A172 (cell line): ENCODE results near the gene ELP5. TPM values are rescaled to one million over a fixed set of nuclear protein-coding genes. Genes with fewer than 3 reads are reported as not detected.

Experiments
- DNase-seq: peaks from one replicate; pipeline ENCODE4 v3.0.0-alpha.2; 2015; ENCODE audit warnings: low spot score
- total RNA-seq: library from RNA; depleted of rRNA; stranded (reverse); fragments of >200 nt; shearing (Covaris generic); gene quantifications from 2 replicates; pipeline ENCODE4 v1.2.3, GENCODE V29; 2014; rRNA removed

Gene ELP5, protein sequence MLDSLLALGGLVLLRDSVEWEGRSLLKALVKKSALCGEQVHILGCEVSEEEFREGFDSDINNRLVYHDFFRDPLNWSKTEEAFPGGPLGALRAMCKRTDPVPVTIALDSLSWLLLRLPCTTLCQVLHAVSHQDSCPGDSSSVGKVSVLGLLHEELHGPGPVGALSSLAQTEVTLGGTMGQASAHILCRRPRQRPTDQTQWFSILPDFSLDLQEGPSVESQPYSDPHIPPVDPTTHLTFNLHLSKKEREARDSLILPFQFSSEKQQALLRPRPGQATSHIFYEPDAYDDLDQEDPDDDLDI
- total RNA-seq = 102 and 104 TPM in 2 replicates

DNA sequence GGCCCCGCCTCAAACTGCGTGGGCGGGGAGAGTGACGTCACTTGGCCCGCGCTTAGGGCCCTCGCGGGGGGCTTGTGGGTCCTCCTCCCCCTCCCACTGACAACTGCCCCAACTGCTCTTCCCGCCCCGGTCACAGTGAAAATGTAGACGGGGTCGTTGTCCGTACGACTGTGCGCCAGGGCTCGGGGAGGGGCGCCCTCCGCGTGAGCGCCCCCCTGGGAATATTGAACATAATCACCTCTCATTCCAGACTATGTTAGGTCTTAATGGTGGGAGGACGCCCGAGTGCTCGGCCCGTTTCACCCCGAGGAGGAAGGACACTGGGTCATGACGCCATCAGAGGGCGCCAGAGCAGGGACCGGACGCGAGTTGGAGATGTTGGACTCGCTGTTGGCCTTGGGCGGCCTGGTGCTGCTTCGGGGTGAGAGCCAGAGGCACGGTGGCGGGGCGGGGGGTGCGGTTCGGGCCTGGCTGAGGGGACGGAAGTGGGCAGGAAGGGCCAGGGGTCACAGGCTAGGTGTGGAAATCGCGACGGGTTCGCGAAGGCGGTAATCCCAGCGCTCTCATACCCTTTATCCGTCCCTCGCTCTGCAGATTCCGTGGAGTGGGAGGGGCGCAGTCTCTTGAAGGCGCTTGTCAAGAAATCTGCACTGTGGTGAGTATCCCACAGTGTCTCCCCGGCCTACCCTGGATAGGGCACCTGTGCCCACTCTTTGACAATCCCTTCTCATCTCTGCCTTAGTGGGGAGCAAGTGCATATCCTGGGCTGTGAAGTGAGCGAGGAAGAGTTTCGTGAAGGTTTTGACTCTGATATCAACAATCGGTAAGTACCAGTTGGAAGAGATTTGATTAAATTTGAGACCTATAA is at the start of gene ELP5:
Gene ELP5 (plus strand): TSS at position 40 of the 868 bp plus-strand sequence. CDS start 336 bp downstream, at position 376.
- DNase-seq = peak; percentile 92

DNA sequence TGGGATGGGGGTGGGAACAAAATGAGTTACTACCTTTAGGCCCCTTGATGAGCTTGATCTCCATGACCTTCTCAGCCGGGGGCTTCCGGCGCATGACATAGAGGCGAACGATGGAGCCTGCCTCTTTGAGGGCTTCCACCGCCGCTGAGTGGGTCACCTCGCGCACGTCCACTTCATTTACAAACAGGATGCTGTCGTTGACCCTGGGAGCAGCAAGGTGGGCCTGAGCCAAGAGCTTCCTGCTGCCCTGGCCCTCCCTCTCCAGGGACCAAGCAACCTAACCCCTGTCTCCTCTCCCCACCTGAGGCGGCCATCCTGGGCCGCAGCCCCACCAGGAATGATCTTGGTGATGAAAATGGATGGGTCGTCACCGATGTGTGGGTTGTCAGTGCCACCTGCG is 48.6 kb upstream of the ELP5 start:
- DNase-seq = no peak

DNA sequence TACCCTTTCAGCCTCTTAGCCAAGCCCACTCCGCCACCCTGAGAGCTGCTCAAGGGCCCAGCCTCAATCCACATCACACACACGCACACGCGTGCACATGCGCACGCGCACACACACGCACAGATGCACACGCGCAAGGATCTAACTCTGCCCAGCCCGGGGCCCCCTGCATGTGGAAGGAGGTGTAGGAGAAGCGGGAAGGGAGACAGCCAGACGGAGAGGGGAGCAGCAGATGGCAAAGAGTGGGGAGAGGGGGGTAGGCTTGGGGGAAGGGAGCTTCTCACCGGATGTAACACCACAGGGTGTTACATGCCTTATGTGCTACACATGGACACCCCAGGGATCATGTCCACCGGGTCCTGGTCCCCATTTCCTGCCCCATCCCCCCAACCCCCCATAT is 47.7 kb upstream of the ELP5 start:
- DNase-seq = no peak

DNA sequence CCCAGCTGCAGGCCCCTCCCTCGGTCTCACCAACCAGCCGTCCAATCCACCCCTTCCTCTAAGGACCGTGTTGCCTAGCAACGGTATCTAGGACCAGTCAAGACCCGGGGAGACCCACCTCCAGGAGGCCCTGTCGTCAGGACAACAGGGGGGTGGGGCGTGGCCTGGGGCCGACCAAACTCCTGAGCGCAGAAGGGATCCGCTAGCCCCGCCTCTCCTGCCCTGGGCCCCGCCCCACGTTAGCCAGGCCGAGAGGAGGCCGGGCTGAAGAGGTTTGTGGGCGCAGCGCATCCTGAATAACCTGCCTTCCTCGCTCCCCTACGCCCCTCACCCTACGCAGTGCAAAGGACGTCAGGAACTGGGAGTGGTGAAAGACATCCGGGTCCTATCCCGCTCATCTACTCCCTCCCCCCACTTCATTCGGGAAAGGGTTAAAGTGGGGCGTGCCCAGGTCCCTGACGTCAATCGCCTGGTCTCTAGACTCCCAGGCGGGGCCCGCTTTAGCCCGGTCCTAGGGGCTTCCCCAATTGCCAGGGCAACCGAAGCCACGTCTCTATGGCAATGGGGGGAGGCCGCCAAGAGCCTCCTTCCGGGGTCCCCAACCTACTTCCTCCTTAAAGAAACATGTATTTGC is 47.1 kb upstream of the ELP5 start:
- DNase-seq = no peak

DNA sequence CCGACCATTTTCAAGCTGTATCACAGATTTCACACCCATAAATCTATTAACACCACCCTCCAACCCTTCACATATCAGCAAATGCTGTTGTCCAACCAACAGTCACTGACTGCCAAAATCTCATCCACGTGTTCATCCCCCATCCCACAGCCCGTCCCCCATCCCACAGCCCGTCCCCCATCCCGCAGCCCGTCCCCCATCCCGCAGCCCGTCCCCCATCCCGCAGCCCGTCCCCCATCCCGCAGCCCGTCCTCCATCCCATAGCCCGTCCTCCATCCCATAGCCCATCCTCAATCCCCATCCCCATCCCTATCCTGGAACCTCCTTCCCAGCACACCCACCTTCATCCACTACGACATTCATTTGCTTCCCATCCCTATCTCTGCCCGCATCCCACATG is 46.5 kb upstream of the ELP5 start:
- no peak for DNase-seq

DNA sequence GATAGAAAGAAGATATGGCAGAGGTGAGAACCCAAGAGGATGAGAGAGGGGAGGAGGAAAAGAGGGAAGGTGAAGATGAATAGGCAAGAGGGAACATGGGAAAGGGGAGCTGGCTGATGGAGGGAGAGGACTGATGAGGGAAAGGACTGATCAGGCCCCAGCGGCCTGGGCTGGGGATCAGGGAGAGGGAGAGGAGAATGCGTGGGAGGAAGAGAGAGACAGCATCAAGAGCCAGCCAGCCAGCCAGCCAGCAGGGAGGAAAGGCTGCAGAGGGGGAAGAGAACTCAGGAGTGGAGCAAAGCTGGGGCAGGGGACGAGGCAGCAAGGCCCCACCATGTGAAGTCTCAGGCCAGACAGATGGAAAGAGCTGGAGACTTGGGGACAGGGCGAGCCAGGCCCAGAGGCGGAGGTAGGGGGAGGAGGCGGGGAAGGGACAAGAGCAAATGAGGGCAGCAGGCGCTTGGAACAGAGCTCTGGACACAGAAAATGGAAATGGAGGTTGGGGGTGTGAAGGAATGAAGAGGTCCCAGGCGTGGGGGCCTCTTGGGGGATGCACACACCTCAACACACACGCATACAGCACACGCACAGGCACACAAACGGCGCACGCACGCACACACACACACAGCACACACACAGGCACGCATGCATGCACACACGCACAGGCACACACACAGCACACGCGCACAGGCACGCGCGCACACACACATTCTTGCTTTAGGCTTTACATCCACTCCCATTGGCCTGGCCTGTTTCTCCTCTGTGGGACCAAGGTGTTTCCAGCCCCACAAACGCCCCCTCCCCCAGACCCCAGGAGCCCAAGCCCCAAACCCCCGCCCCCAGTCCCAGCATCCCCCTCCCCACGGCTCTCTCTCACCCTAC is 44.7 kb upstream of the ELP5 start:
- DNase-seq = no peak

DNA sequence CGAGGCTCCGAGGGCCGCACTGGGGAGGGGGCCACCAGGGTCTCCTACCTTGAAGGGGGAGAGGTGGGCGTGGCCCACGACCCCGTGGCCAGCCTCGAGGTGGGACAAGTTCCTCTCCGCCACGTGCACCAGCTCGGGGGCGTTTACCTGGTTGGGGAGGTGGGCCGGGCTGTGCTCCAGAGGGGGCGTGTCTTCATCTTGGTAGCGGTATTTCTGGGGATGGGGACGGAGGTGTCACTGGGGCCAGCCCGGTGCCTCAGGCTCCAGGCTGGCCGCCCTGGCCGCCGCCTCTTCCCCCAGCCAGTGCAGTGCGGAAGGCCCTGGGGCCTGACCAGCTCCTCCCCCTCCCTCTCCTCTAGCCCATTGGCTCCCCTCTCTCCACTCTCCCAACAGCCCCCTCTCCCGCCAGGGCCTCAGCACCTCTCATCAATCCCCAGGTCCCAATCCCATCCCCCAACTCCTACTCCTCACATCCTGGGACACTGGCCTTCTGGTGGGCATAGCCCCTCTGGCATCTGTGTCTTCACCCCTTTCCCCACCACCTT is 43.9 kb upstream of the ELP5 start:
- DNase-seq = no peak

DNA sequence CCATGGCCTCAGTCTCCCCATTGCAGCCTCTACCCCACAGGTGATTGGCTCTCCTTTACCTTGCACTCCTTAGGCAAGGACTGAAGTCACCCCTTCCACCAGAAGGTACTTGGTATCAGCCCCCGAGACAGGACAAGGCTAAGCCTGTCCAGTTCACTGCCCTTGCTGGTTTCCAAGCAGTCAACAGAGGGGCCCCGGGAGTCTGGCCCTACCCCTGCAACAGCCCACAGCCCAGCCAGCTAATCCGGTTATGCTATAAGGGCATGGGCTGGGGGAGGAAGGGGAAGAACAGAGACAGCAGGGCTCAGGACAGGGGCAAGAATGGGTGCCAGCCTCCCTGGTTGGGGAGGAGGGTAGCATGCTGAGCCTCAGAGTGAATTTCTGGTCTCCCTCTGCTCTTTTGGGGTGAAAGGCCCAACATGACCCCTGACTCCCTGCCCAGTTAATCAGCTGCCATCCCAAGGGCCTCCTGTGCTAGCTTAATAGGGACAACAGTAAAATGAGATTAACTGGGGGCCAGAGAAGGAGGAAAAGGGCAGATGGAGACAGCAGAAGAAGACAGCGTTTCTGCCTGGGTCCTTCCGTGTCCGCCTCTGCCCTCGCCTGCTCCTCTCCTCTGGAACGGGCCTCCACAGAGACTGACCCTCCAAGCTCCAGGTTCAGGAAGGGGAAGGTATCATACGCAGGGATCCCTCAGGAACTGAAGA is 43.1 kb upstream of the ELP5 start:
- DNase-seq = no peak

DNA sequence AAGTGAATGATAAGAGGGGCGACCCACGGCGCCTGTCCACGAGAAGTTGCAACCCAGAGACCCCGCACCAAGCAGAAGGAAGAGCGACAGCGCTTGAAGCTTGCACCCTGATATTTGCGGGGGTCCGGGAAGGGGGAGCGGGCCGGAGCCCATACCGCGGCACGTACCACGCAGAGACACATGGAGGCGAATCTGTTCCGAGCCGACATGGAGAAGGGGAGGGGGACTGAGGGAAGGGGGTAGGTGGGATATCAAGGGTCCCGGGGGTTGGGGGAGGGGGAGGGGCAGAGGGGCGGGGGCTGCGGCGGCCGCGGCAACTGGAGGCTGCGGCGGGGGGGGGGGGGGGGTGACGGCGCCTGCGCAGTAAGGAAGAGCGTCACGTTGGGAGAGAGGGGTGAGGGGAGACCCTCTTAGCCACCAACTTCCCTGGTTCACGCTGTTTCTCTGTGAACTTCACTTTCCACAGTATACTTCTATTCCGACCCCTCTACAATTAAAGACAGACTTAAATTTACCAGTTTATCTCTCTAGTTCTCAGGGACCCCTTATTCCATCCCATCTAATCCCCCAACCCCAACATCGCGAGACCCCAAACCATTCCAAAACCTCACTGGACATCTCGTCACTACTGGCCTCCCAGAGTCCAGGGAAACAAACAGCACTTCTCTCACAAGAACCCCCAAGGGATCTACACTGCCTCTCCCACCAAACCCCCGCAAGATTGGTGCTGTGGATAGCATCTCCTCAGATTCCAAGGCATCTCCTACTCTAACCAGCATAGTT is 40.3 kb upstream of the ELP5 start:
- DNase-seq = no peak

DNA sequence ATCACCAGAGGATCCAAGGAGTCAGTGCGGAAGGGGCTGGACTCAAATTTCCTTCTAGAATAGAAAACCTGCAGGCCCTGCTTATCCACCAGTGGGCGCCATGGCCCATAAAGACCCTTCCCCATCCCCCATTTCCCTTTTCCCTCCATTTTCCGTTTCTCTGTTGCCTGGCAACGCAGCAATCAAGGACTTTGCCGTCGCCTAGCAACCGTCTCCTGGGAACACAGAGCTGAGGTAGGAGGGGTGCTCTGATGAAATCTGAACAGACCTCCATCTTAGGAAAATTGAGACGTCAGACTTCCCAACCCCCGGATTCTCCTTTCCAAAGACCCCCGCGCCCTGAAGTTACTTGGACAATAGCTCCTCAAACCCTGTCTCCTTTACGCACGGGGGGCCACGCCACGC is 38.1 kb upstream of the ELP5 start:
- peak; percentile 64 for DNase-seq

DNA sequence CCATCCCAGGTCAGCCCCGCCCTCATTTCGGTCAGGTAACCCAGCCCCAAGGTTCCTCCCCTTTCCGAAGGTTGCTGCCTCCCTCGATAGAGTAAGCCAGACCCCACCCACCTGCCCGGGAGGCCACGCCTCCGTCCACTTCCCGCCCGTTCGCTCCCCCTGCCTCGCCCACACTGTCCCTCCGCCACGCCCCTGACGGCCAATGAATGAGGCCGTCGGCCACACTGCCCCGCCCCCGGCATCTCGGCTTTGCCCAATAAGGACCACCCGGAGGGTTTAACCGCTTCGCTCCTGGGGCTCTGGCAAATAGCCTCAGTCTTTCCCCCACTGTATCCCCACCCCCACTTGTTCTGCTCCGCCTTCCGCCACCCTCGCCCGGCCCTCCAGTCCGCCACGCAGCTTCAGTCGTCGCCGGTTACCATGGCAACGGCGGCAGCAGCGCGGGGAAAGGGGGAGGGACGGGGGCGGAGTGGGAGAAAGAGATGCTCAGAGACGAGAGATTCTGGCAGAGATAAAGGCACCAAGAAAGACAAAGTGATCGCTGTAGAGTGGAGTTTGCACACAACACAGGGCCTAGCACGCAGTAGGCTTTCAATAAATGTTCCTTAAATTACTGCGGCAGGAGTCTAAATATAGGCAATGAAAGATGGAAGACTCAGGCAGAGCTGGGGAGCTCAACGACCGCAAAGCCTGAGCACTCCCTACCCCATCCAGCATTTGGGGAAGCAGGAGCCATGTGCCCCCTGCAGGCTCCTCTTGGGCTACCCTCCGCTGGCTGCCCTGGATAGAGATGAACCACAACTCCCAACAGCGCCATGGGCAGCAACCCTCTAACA is 37.5 kb upstream of the ELP5 start:
- peak; percentile 97 for DNase-seq

DNA sequence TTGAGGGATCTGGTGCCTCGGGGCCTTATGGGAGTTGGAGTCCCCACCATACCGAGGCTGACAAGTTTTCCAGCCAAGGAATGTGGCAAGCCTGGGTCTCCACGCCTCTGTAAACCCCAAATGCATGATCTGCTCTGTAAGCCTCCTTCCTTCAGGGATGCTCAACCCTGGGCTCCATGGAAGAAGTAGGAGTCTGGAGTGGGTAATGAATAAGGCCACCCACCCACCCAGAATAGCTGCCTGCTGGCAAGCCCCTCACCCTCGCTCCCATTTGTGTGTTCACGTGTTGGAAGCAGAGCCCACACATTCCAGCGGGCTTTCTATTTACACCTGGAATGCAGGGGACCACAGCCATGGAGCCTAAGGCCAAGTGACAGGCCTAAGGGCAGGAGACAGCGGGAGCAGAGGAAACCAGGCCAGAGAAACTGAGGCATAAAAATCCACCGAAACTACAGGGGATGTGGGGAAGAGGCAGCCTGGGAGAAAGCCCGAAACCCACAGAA is 36.8 kb upstream of the ELP5 start:
- DNase-seq = no peak

DNA sequence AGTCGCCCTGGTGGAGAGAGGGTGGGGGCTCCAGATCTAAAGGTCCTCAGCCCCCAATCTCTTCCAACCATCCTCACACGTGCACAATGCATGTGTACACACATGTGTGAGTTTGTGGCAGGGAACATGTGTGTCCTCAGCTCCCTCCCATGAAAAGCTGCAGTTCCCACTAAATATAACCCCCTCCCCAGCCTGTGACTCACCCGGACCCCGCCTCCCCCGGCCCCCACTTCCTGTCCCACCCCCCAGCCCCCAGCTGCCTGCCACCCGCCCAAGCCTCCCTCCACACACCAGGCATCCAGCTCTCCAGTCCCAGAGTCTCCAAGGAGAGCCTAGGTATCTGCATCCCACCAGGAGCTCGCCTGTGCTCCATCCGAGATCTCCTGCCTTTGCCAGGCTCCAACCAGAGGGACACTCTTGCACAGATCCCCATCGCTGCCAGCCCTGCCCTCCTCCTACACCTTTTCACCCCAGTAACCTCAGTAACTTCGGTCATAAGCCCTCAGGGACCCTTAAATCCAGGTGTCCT is 36.3 kb upstream of the ELP5 start:
- no peak for DNase-seq

DNA sequence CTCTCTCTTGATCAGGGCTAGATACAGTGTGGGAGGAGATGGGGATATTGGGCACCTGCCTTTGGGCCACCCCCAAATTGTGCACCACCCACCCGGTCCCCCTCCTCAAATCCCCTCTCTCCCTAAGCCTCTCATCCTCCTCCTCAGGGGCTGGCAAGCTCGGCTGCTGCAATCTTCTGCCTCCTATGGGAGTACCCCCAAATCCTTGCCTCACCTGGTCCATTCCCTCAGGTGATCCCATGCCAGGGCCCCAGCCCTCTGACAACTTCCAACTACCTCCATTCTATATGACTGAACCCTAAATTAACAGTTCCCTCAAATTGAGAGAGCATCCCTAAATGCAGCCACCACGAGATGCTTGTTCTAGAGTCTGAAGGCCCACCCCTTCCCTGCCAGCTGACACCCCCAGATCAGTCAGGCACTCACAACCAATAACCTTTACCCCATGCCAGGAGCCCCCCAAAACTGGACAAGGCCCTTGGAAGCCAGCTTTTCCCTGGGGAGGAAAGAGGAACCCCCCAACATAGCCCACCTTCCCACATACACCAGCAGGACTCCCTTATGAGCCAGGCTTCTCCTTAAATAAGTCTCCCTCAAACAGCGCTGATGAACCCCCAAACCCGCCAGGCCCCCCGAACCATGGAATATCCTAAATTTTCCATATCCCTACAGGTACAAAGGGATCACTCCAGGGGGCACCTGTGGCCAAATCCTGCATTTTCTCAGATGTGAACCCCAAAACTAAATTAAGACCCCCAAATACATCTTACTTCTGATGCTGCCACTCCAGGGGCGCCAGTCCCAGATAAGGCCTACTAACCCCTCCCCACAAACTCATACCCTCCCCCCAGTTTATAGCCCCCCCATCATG is 35.5 kb upstream of the ELP5 start:
- DNase-seq = no peak

DNA sequence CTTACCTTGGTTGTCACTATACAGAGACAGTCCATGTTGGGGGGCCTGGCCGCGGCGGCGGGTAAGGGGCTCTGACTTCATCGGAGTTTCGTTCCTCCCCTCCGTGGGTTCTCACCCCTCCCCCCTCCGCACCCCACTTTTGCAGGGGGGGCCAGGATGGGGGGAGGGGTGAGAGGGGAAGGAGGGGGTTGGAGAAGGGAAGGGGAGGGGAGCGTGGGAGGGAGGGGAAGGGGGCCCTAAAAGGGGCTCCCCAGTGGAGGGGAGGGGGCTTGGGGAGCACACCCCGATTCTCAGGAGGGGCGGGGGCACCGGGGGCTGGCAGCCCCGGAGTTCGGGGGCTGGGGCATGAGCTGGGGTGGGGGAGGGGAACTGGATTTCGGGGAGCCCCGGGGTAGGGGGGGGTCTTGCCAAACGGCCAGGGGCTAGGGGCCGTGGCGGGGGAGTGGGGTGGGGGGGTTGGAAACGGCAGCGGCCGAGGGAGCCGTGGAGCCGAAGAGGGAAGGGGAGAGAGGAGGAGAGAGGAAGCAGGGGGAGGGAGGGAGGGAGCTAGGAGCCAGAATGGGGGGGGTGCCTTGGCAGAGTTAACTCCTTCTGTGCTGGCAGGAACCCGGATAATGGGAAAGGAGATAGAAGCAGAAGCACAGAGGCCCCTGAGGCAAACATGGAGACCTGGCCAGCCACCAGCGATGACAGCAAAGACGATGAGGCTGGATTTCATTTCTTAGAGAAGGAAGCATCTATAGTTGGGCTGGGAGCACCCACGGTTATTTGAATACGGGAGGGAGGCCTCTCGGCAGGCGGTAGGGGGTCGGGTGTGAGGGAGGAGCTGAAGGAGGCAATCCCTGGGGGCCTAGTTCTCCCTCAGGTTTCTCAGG is 34.7 kb upstream of the ELP5 start:
- DNase-seq = peak; percentile 68

DNA sequence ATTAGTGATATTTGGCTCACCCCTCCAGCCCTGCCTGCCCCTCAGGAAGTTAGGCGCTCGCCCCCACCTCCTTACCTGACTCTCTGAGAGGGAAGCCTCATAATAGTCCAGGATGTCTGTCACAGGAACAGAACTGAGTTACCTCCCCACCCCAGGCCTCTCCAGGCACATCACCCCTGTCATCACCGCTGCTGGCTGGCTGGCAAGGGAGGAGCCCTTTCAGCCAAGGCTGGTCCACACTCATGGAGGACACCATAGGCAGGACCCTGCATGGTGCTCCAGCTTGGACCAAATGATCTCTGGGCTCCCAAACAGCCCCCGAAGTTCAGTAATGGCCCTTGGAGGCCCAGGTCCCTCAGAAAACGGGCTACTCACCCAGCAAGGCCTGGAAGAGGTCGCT is 33.8 kb upstream of the ELP5 start:
- DNase-seq = no peak
